Fibroblast of villous mesenchyme (primary cell): ENCODE results near the gene RAPGEF2. TPM values are rescaled to one million over a fixed set of nuclear protein-coding genes. Genes with fewer than 3 reads are reported as not detected.

ENCODE experiments used
- DNase-seq: peaks from one replicate; pipeline ENCODE4 v3.0.0-alpha.2; 2010; ENCODE audit warnings: low read depth
- H3K4me3 ChIP-seq: 2 replicates; pipeline ENCODE4 v1.5.1; 2011; ENCODE audit warnings: low read depth, mild to moderate bottlenecking, low read length
- CTCF ChIP-seq: IDR thresholded peaks from 2 replicates; pipeline ENCODE4 v1.5.1; 2012; ENCODE audit warnings: low read depth, mild to moderate bottlenecking, low read length; ENCODE audit not compliant: insufficient read depth
- total RNA-seq: library from RNA; depleted of rRNA; stranded (reverse); fragments of >200 nt; gene quantifications from 2 replicates; pipeline ENCODE4 v1.2.3, GENCODE V29; 2012

The RAPGEF2 gene
- total RNA-seq, 1 donor, result 47.1 TPM

GRCh38 chr4:159145992-159146330 lies 43.1 kb downstream of the RAPGEF2 start:
- no peak for DNase-seq
- TF ChIP-seq CTCF, result no peak
- H3K4me3 ChIP-seq, result no peak overlapping the region

GRCh38 chr4:159146488-159146887 lies 43.6 kb downstream of the RAPGEF2 start:
- no peak for DNase-seq
- no peak for TF ChIP-seq CTCF
- H3K4me3 ChIP-seq, result no peak overlapping the region

GRCh38 chr4:159148441-159148840 lies 45.6 kb downstream of the RAPGEF2 start:
- DNase-seq, result no peak
- no peak overlapping the region for H3K4me3 ChIP-seq
- no peak for TF ChIP-seq CTCF

GRCh38 chr4:159149666-159150065 lies 46.8 kb downstream of the RAPGEF2 start:
- TF ChIP-seq CTCF, result no peak
- DNase-seq, result no peak
- no peak overlapping the region for H3K4me3 ChIP-seq

- no peak overlapping the region for H3K4me3 ChIP-seq
- DNase-seq, result no peak
- no peak for TF ChIP-seq CTCF
Observed at GRCh38 chr4:159150396-159150795, 47.5 kb downstream of the RAPGEF2 start.

GRCh38 chr4:159150821-159151390 lies 48.0 kb downstream of the RAPGEF2 start:
- no peak for DNase-seq
- no peak overlapping the region for H3K4me3 ChIP-seq
- no peak for TF ChIP-seq CTCF

- no peak for TF ChIP-seq CTCF
- no peak for DNase-seq
- no peak overlapping the region for H3K4me3 ChIP-seq
Observed at GRCh38 chr4:159151689-159152088, 48.8 kb downstream of the RAPGEF2 start.
